H1 (cell line): ENCODE measurements around the gene RBP5. TPM values are rescaled to one million over a fixed set of nuclear protein-coding genes. Genes with fewer than 3 reads are reported as not detected.

Experiments used
- BRCA1 ChIP-seq: IDR thresholded peaks from 2 replicates; pipeline ENCODE4 v1.6.1; 2012; ENCODE audit warnings: low read depth, low read length, improper control_type of control experiment
- CHD1 ChIP-seq: IDR thresholded peaks from 2 replicates; pipeline ENCODE4 v1.6.1; 2012; ENCODE audit warnings: low read depth, low read length, improper control_type of control experiment
- HDAC2 ChIP-seq, 2 experiments: fragments of 300-600 bp in 1 of 2; sonication (generic) in 1 of 2; IDR thresholded peaks; 2 replicates each; pipeline ENCODE4 v1.6.1; 2011 to 2012; ENCODE audit warnings: low read depth in 2 of 2, low read length in 2 of 2, mild to moderate bottlenecking in 2 of 2, moderate library complexity in 2 of 2, borderline replicate concordance in 1 of 2, inconsistent platforms in 1 of 2
- RBBP5 ChIP-seq: IDR thresholded peaks from 2 replicates; pipeline ENCODE4 v1.7.1; 2012; ENCODE audit warnings: low read depth, mild to moderate bottlenecking, inconsistent platforms, low read length, moderate library complexity, borderline replicate concordance
- TAF7 ChIP-seq: optimal IDR thresholded peaks from 2 replicates; pipeline ENCODE3; 2011; ENCODE audit warnings: low read depth, mild to moderate bottlenecking, inconsistent platforms, low read length, moderate library complexity, borderline replicate concordance
- YY1 ChIP-seq: IDR thresholded peaks from 2 replicates; pipeline ENCODE4 v1.6.1; 2011; ENCODE audit warnings: low read depth, mild to moderate bottlenecking, low read length
- polyA plus RNA-seq, 7 experiments: library from polyadenylated mRNA; depleted of rRNA in 3 of 7; stranded (reverse) in 5 of 7; unstranded in 2 of 7; fragments of >200 nt in 5 of 7; fragments of 200-250 nt in 2 of 7; gene quantifications; 1 replicate in 5 of 7; 2 replicates in 1 of 7; 4 replicates in 1 of 7; pipeline versions ENCODE4 v1.2.1 to v1.2.3, GENCODE V29; 2011 to 2013; ENCODE audit warnings: missing spikeins in 2 of 7, mixed read lengths in 2 of 7
- total RNA-seq: library from RNA; stranded (reverse); fragmentation: NEBNext Ultra II Directional; extraction: Animal tissue kit (Norgen Biotek cat#: 25700); gene quantifications from 2 replicates; pipeline ENCODE4 v1.2.1, GENCODE V29; 2021
- TF ChIP-seq, protein P1 (sequence below): fragments of 300-600 bp; sonication (generic); IDR thresholded peaks from 2 replicates; pipeline ENCODE4 v1.7.1; 2012; ENCODE audit warnings: low read length, moderate library complexity, mild to moderate bottlenecking, inconsistent platforms; ENCODE audit not compliant: insufficient replicate concordance

The RBP5 gene
- total and polyA plus RNA-seq, 2 of the 8 experiments (the other 6 are each of a cell fraction or from before 2014, with no cell fraction given): 1.2 to 1.9 TPM

DNA sequence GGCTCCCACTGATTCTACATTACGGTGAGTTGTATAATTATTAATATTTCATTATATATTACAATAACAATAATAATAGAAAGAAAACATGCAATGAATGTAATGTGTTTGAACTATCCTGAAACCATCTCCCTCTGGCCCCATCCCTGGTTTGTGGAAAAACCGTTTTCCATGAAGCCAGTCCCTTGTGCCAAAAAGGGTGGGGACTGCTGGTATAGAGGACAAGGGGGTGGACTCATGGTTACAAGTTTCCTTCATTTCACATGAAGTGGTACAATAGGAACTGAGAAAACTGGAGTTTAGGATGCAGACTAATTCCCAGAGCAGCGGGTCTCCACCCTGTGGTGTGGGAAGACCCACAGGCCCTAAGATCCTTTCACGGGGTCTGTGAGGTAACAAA is 16.6 kb downstream of the RBP5 start (continued):
- TF ChIP-seq CHD1 (no peak), BRCA1 (no peak), YY1 (no peak), HDAC2 (IDR thresholded peaks at IDR 0.05; ENCODE audit: borderline replicate concordance in 1 of 2, low read depth in 2 of 2, low read length in 2 of 2) (no peak), RBBP5 (no peak), TAF7 (no peak)
- TF ChIP-seq, protein P1, sequence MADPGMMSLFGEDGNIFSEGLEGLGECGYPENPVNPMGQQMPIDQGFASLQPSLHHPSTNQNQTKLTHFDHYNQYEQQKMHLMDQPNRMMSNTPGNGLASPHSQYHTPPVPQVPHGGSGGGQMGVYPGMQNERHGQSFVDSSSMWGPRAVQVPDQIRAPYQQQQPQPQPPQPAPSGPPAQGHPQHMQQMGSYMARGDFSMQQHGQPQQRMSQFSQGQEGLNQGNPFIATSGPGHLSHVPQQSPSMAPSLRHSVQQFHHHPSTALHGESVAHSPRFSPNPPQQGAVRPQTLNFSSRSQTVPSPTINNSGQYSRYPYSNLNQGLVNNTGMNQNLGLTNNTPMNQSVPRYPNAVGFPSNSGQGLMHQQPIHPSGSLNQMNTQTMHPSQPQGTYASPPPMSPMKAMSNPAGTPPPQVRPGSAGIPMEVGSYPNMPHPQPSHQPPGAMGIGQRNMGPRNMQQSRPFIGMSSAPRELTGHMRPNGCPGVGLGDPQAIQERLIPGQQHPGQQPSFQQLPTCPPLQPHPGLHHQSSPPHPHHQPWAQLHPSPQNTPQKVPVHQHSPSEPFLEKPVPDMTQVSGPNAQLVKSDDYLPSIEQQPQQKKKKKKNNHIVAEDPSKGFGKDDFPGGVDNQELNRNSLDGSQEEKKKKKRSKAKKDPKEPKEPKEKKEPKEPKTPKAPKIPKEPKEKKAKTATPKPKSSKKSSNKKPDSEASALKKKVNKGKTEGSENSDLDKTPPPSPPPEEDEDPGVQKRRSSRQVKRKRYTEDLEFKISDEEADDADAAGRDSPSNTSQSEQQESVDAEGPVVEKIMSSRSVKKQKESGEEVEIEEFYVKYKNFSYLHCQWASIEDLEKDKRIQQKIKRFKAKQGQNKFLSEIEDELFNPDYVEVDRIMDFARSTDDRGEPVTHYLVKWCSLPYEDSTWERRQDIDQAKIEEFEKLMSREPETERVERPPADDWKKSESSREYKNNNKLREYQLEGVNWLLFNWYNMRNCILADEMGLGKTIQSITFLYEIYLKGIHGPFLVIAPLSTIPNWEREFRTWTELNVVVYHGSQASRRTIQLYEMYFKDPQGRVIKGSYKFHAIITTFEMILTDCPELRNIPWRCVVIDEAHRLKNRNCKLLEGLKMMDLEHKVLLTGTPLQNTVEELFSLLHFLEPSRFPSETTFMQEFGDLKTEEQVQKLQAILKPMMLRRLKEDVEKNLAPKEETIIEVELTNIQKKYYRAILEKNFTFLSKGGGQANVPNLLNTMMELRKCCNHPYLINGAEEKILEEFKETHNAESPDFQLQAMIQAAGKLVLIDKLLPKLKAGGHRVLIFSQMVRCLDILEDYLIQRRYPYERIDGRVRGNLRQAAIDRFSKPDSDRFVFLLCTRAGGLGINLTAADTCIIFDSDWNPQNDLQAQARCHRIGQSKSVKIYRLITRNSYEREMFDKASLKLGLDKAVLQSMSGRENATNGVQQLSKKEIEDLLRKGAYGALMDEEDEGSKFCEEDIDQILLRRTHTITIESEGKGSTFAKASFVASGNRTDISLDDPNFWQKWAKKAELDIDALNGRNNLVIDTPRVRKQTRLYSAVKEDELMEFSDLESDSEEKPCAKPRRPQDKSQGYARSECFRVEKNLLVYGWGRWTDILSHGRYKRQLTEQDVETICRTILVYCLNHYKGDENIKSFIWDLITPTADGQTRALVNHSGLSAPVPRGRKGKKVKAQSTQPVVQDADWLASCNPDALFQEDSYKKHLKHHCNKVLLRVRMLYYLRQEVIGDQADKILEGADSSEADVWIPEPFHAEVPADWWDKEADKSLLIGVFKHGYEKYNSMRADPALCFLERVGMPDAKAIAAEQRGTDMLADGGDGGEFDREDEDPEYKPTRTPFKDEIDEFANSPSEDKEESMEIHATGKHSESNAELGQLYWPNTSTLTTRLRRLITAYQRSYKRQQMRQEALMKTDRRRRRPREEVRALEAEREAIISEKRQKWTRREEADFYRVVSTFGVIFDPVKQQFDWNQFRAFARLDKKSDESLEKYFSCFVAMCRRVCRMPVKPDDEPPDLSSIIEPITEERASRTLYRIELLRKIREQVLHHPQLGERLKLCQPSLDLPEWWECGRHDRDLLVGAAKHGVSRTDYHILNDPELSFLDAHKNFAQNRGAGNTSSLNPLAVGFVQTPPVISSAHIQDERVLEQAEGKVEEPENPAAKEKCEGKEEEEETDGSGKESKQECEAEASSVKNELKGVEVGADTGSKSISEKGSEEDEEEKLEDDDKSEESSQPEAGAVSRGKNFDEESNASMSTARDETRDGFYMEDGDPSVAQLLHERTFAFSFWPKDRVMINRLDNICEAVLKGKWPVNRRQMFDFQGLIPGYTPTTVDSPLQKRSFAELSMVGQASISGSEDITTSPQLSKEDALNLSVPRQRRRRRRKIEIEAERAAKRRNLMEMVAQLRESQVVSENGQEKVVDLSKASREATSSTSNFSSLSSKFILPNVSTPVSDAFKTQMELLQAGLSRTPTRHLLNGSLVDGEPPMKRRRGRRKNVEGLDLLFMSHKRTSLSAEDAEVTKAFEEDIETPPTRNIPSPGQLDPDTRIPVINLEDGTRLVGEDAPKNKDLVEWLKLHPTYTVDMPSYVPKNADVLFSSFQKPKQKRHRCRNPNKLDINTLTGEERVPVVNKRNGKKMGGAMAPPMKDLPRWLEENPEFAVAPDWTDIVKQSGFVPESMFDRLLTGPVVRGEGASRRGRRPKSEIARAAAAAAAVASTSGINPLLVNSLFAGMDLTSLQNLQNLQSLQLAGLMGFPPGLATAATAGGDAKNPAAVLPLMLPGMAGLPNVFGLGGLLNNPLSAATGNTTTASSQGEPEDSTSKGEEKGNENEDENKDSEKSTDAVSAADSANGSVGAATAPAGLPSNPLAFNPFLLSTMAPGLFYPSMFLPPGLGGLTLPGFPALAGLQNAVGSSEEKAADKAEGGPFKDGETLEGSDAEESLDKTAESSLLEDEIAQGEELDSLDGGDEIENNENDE: no peak
- TF ChIP-seq, all 59 proteins: peak for 0
